ENCODE data around the gene FAM32A.

Gene FAM32A

GRCh38 chr19:16206046-16206605 is 20.9 kb downstream of the FAM32A start:
- no peak overlapping the region for H3K27ac Mint-ChIP-seq
- no peak overlapping the region for H3K4me3 Mint-ChIP-seq
- H3K27me3 Mint-ChIP-seq (ENCODE audit: low read depth): no peaks in the 10 kb centered on the region
- peaks cover 7% of the 10 kb centered on the region for H3K4me1 Mint-ChIP-seq
- peaks cover 48% of the 10 kb centered on the region for H3K36me3 Mint-ChIP-seq (ENCODE audit: low read depth)
- TF ChIP-seq CTCF (IDR thresholded peaks at IDR 0.05; ENCODE audit: unreplicated experiment in 3 of 3): no peak
- H3K9me3 Mint-ChIP-seq: no peaks in the 10 kb centered on the region

- Mint-ChIP-seq H3K27me3 (ENCODE audit: low read depth) (no peaks in the 10 kb centered on the region), H3K9me3 (no peaks in the 10 kb centered on the region), H3K4me3 (no peak overlapping the region), H3K27ac (no peak overlapping the region), H3K4me1 (peaks cover 6% of the 10 kb centered on the region), H3K36me3 (ENCODE audit: low read depth) (peaks cover 53% of the 10 kb centered on the region)
- no peak for TF ChIP-seq CTCF (IDR thresholded peaks at IDR 0.05; ENCODE audit: unreplicated experiment in 3 of 3)
These were observed 21.4 kb downstream of the FAM32A start for GRCh38 chr19:16206637-16207036.

- Mint-ChIP-seq H3K27ac (no peak overlapping the region), H3K4me3 (no peak overlapping the region), H3K36me3 (ENCODE audit: low read depth) (peaks cover 57% of the 10 kb centered on the region), H3K27me3 (ENCODE audit: low read depth) (no peaks in the 10 kb centered on the region), H3K4me1 (peaks cover 6% of the 10 kb centered on the region), H3K9me3 (peaks cover 4% of the 10 kb centered on the region)
- TF ChIP-seq CTCF (IDR thresholded peaks at IDR 0.05; ENCODE audit: unreplicated experiment in 3 of 3): no peak
These were observed 21.9 kb downstream of the FAM32A start for GRCh38 chr19:16207063-16207462.

- Mint-ChIP-seq H3K4me3 (no peak overlapping the region), H3K27ac (no peak overlapping the region), H3K36me3 (ENCODE audit: low read depth) (peaks cover 58% of the 10 kb centered on the region), H3K27me3 (ENCODE audit: low read depth) (no peaks in the 10 kb centered on the region), H3K4me1 (peaks cover 6% of the 10 kb centered on the region), H3K9me3 (peaks cover 4% of the 10 kb centered on the region)
- TF ChIP-seq CTCF (IDR thresholded peaks at IDR 0.05; ENCODE audit: unreplicated experiment in 3 of 3): no peak
These were observed 22.3 kb downstream of the FAM32A start for GRCh38 chr19:16207490-16208025.

- no peak for TF ChIP-seq CTCF (IDR thresholded peaks at IDR 0.05; ENCODE audit: unreplicated experiment in 3 of 3)
- Mint-ChIP-seq H3K27ac (no peak overlapping the region), H3K9me3 (peaks cover 4% of the 10 kb centered on the region), H3K4me3 (no peak overlapping the region), H3K36me3 (ENCODE audit: low read depth) (peaks cover 58% of the 10 kb centered on the region), H3K27me3 (ENCODE audit: low read depth) (no peaks in the 10 kb centered on the region), H3K4me1 (peaks cover 6% of the 10 kb centered on the region)
These were observed 23.0 kb downstream of the FAM32A start for GRCh38 chr19:16208064-16208759.
